H9 (cell line): ENCODE data around the gene PXYLP1. TPM values are rescaled to one million over a fixed set of nuclear protein-coding genes. Genes with fewer than 3 reads are reported as not detected.

ENCODE experiments used
- DNase-seq: peaks from one replicate; pipeline ENCODE4 v3.0.0-alpha.2; 2017
- H2AFZ ChIP-seq: one replicate; pipeline ENCODE4 v1.6.1; 2013; ENCODE audit warnings: mild to moderate bottlenecking, low read length, control low read depth, moderate library complexity
- H2AK5ac ChIP-seq: 2 replicates; pipeline ENCODE4 v1.6.1; 2013; ENCODE audit warnings: low read length, control low read depth, mixed read lengths; ENCODE audit not compliant: insufficient read length
- H2BK120ac ChIP-seq: one replicate; pipeline ENCODE4 v1.6.1; 2013; ENCODE audit warnings: low read depth, mild to moderate bottlenecking, low read length, control low read depth, inconsistent platforms; ENCODE audit not compliant: poor library complexity, severe bottlenecking
- H2BK12ac ChIP-seq: 2 replicates; pipeline ENCODE4 v1.6.1; 2013; ENCODE audit warnings: low read length, control low read depth, mixed read lengths, low read depth; ENCODE audit not compliant: insufficient read length
- H2BK15ac ChIP-seq: 2 replicates; pipeline ENCODE4 v1.6.1; 2013; ENCODE audit warnings: low read depth, low read length, control low read depth
- H2BK20ac ChIP-seq: one replicate; pipeline ENCODE4 v1.6.1; 2013; ENCODE audit warnings: low read depth, mild to moderate bottlenecking, low read length, control low read depth, inconsistent platforms; ENCODE audit not compliant: poor library complexity, severe bottlenecking
- H2BK5ac ChIP-seq: 2 replicates; pipeline ENCODE4 v1.6.1; 2013; ENCODE audit warnings: low read length, control low read depth, mixed read lengths; ENCODE audit not compliant: insufficient read length
- H3K14ac ChIP-seq: 2 replicates; pipeline ENCODE4 v1.6.1; 2013; ENCODE audit warnings: low read length, control low read depth; ENCODE audit not compliant: insufficient read depth
- H3K18ac ChIP-seq: 2 replicates; pipeline ENCODE4 v1.6.1; 2013; ENCODE audit warnings: low read depth, mild to moderate bottlenecking, mixed read lengths, low read length, control low read depth; ENCODE audit not compliant: insufficient read length
- H3K23ac ChIP-seq: 2 replicates; pipeline ENCODE4 v1.6.1; 2013; ENCODE audit warnings: low read length, control low read depth, mixed read lengths, low read depth; ENCODE audit not compliant: insufficient read length
- H3K23me2 ChIP-seq: 2 replicates; pipeline ENCODE4 v1.6.1; 2013; ENCODE audit warnings: low read depth, mild to moderate bottlenecking, mixed read lengths, low read length, control low read depth; ENCODE audit not compliant: insufficient read length, poor library complexity, severe bottlenecking
- H3K27ac ChIP-seq: 2 replicates; pipeline ENCODE4 v1.5.1; 2013; ENCODE audit warnings: low read length, control low read depth, mixed read lengths, low read depth; ENCODE audit not compliant: insufficient read length
- H3K27me3 ChIP-seq: 2 replicates; pipeline ENCODE4 v1.6.1; 2013; ENCODE audit warnings: low read length, control low read depth, inconsistent platforms; ENCODE audit not compliant: insufficient read depth
- H3K4ac ChIP-seq: 2 replicates; pipeline ENCODE4 v1.6.1; 2013; ENCODE audit warnings: low read depth, mild to moderate bottlenecking, control low read depth, inconsistent platforms, low read length, moderate library complexity
- H3K4me1 ChIP-seq: 2 replicates; pipeline ENCODE4 v1.6.1; 2013; ENCODE audit warnings: low read length, control low read depth, inconsistent platforms; ENCODE audit not compliant: insufficient read depth
- H3K4me2 ChIP-seq: 2 replicates; pipeline ENCODE4 v1.6.1; 2013; ENCODE audit warnings: low read length, control low read depth, mixed read lengths; ENCODE audit not compliant: insufficient read length, insufficient read depth
- H3K56ac ChIP-seq: 2 replicates; pipeline ENCODE4 v1.6.1; 2013; ENCODE audit warnings: low read depth, mild to moderate bottlenecking, mixed read lengths, low read length, control low read depth; ENCODE audit not compliant: insufficient read length
- H3K79me1 ChIP-seq: 2 replicates; pipeline ENCODE4 v1.6.1; 2013; ENCODE audit warnings: low read depth, mild to moderate bottlenecking, moderate library complexity, low read length, control low read depth, inconsistent platforms; ENCODE audit not compliant: insufficient read depth, poor library complexity, severe bottlenecking
- H3K79me2 ChIP-seq: 2 replicates; pipeline ENCODE4 v1.6.1; 2013; ENCODE audit warnings: low read length, control low read depth, inconsistent platforms; ENCODE audit not compliant: insufficient read depth
- H3K9ac ChIP-seq: 2 replicates; pipeline ENCODE4 v1.6.1; 2013; ENCODE audit warnings: low read length, control low read depth, mixed read lengths; ENCODE audit not compliant: insufficient read length; ENCODE audit errors: extremely low read depth
- H3K9me3 ChIP-seq: one replicate; pipeline ENCODE4 v1.6.1; 2013; ENCODE audit warnings: low read depth, low read length, inconsistent platforms; ENCODE audit not compliant: control insufficient read depth
- H3T11ph ChIP-seq: one replicate; pipeline ENCODE4 v1.6.1; 2013; ENCODE audit warnings: mild to moderate bottlenecking, low read length, control low read depth, inconsistent platforms
- H4K20me1 ChIP-seq: one replicate; pipeline ENCODE4 v1.6.1; 2013; ENCODE audit not compliant: control insufficient read depth, insufficient read length, insufficient read depth
- H4K5ac ChIP-seq: 2 replicates; pipeline ENCODE4 v1.6.1; 2013; ENCODE audit warnings: low read depth, mild to moderate bottlenecking, mixed read lengths, low read length, control low read depth; ENCODE audit not compliant: insufficient read length
- H4K8ac ChIP-seq: replicated peaks from 2 replicates; pipeline ENCODE4 v1.6.1; 2013; ENCODE audit warnings: low read length, control low read depth, mixed read lengths, low read depth; ENCODE audit not compliant: insufficient read length
- H4K91ac ChIP-seq: 2 replicates; pipeline ENCODE4 v1.6.1; 2013; ENCODE audit warnings: low read depth, mild to moderate bottlenecking, moderate library complexity, mixed read lengths, low read length, control low read depth; ENCODE audit not compliant: insufficient read length
- H3K27ac Mint-ChIP-seq, 3 experiments: 2 replicates in 2 of 3; 3 replicates in 1 of 3; pipeline ENCODE4 v1.8.0; 2020 to 2021; ENCODE audit warnings: mixed read lengths in 3 of 3, mild to moderate bottlenecking in 1 of 3, moderate library complexity in 1 of 3
- H3K27me3 Mint-ChIP-seq: 2 replicates; pipeline ENCODE4 v1.8.0; 2021; ENCODE audit warnings: low read depth, mild to moderate bottlenecking, moderate library complexity, mixed read lengths
- H3K36me3 Mint-ChIP-seq, 3 experiments: 2 replicates in 2 of 3; 3 replicates in 1 of 3; pipeline ENCODE4 v1.8.0; 2020 to 2021; ENCODE audit warnings: low read depth in 3 of 3, mixed read lengths in 3 of 3; ENCODE audit not compliant: insufficient read depth in 1 of 3
- H3K4me1 Mint-ChIP-seq, 2 experiments: 2 replicates each; pipeline ENCODE4 v1.8.0; 2020; ENCODE audit warnings: mixed read lengths in 2 of 2
- H3K4me3 Mint-ChIP-seq, 2 experiments: 2 replicates in 1 of 2; 3 replicates in 1 of 2; pipeline ENCODE4 v1.8.0; 2020 to 2021; ENCODE audit warnings: mild to moderate bottlenecking in 2 of 2, mixed read lengths in 2 of 2, moderate library complexity in 1 of 2
- H3K9me3 Mint-ChIP-seq, 2 experiments: 2 replicates in 1 of 2; 3 replicates in 1 of 2; pipeline ENCODE4 v1.8.0; 2020; ENCODE audit warnings: mild to moderate bottlenecking in 2 of 2, mixed read lengths in 2 of 2, moderate library complexity in 1 of 2
- WGBS: extraction: QIAGEN DNeasy Blood & Tissue Kit; methylation state at CpG from one replicate; pipeline ENCODE4 v1.1.7; 2013; ENCODE audit warnings: missing lambda C conversion rate, low lambda C conversion rate, mixed read lengths; ENCODE audit not compliant: insufficient read length; ENCODE audit errors: extremely low coverage; 5-methylcytosine and 5-hydroxymethylcytosine counted together
- total RNA-seq: library from RNA; stranded (reverse); gene quantifications from 2 replicates; pipeline ENCODE4 v1.2.1, GENCODE V29; 2021
- TF ChIP-seq, protein P1 (sequence below): fragments of 200-600 bp; sonication (generic); conservative IDR thresholded peaks from 3 replicates; pipeline ENCODE4 v1.8.0; 2021; ENCODE audit warnings: antibody characterized with exemption, mild to moderate bottlenecking

The PXYLP1 gene
- total RNA-seq, 1 experiment from 2014 or later = 17.9 TPM

DNA sequence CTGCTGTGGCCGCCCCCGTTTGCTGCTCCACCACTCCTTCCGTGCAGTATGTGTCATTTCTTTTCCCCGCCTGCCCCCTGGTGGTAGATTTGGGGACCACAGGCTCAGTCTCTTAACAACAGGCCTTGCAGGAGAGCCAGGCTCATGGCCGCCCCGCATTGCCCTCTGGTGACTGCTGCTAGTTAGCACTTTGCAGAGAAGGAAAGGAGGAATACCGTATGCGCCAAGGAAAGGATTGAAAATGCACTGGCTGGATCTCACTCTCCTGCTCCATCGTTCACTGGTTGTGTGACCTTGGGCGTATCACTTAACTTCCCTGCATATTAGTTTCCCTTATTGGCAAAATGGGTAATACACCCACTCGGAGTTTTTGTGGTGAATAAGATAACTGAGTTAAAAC is 39.3 kb upstream of the PXYLP1 start:
- Mint-ChIP-seq H3K36me3 (no peaks in the 10 kb centered on the region), H3K4me1 (0 out of 4 replicates have a peak, but pooled peaks cover 0 to 2% of the 10 kb centered on the region in 2 experiments)

More for the DNA sequence above, 39.3 kb upstream of the PXYLP1 start:
- no peak overlapping the region for H3T11ph ChIP-seq
- H2AFZ ChIP-seq = no peak overlapping the region
- no peak overlapping the region for H3K9ac ChIP-seq
- H3K4me2 ChIP-seq = no peak overlapping the region
- no peak overlapping the region for H2BK5ac ChIP-seq
- no CpG with 5 or more reads among the region's 11 CpGs for WGBS
- no peak overlapping the region for H3K27ac ChIP-seq
- H3K23me2 ChIP-seq = no peaks in the 10 kb centered on the region
- no peak overlapping the region for H3K56ac ChIP-seq
- H4K5ac ChIP-seq = no peak overlapping the region
- H4K8ac ChIP-seq = no peak overlapping the region
- no peak overlapping the region for H2BK12ac ChIP-seq
- H4K91ac ChIP-seq = no peak overlapping the region
- no peaks in the 10 kb centered on the region for H3K9me3 ChIP-seq
- H3K27me3 Mint-ChIP-seq = peaks cover 9% of the 10 kb centered on the region
- H2BK120ac ChIP-seq = no peak overlapping the region
- H3K4me1 ChIP-seq = no peaks in the 10 kb centered on the region
- H3K79me2 ChIP-seq = no peaks in the 10 kb centered on the region
- H3K23ac ChIP-seq = no peak overlapping the region
- H3K9me3 Mint-ChIP-seq = peaks cover 0 to 2% of the 10 kb centered on the region in 2 experiments; a peak in 1 of 5 replicates
- no peak overlapping the region for H2AK5ac ChIP-seq
- no peak overlapping the region for H3K4ac ChIP-seq
- H3K18ac ChIP-seq = no peak overlapping the region
- DNase-seq = peak; percentile 97
- no peaks in the 10 kb centered on the region for H3K79me1 ChIP-seq
- H3K27ac Mint-ChIP-seq = no peak overlapping the region; a peak in 1 of 7 replicates
- H3K14ac ChIP-seq = no peak overlapping the region
- no peak overlapping the region for H2BK15ac ChIP-seq
- H3K27me3 ChIP-seq = no peaks in the 10 kb centered on the region
- TF ChIP-seq, protein P1, sequence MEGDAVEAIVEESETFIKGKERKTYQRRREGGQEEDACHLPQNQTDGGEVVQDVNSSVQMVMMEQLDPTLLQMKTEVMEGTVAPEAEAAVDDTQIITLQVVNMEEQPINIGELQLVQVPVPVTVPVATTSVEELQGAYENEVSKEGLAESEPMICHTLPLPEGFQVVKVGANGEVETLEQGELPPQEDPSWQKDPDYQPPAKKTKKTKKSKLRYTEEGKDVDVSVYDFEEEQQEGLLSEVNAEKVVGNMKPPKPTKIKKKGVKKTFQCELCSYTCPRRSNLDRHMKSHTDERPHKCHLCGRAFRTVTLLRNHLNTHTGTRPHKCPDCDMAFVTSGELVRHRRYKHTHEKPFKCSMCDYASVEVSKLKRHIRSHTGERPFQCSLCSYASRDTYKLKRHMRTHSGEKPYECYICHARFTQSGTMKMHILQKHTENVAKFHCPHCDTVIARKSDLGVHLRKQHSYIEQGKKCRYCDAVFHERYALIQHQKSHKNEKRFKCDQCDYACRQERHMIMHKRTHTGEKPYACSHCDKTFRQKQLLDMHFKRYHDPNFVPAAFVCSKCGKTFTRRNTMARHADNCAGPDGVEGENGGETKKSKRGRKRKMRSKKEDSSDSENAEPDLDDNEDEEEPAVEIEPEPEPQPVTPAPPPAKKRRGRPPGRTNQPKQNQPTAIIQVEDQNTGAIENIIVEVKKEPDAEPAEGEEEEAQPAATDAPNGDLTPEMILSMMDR = peak; percentile 100
- no peak overlapping the region for H2BK20ac ChIP-seq
- no peaks in the 10 kb centered on the region for H4K20me1 ChIP-seq
- no peak overlapping the region for H3K4me3 Mint-ChIP-seq
